Measurements from ENCODE around the gene CD47.

CD47 gene

DNA sequence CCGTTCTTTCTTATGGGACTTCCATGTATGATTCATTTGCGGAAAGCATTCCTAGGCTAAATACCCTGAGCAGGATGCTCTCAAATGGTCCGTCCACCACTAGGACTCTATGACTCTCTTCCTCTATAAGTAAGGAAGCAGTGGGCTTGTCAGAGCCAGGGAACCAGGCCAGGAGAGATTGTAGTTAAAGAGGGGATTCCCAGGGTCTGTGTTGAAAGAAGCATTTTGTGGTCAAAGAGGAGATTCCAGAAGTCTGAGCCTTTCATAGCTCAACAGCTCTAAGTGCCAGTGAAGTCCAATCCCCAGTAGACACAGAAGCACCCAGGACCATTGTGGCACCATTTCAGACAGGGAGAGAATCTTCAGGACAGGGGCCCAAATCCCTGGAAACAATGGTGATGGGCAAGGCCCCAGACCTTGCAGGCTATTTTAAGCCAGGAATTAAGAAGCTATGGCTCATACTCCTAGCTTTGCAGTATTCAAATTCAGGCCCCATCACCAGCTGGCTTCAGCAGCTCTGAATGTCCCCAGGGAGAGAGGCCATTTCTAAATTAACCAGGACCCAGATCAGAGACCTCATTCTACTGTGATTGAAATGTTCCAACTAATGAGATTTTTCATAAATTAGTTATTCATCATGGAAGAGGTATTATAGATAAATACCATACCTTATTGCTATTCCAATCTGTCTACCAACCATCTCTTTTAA is 81.7 kb downstream of the CD47 start:
- no peak for DNase-seq

DNA sequence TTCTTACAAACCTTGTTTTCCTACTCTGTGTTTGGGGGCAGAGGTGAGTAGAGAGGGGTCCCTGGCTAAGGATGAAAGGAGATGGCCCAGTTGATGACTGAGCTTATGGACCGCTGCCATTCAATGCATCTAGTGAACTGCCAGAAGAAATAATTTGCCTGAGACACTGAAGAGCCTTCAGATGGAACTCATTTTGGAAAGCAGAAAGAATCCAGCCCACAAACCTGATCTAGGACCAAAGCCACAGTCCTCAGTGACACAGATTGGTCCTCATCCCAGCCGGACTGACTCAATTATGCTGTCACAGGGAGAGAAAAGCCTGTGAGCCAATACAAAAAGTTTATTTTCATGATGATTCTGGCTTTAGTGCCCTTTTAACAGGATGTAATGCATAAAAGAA is 82.7 kb downstream of the CD47 start:
- no peak for DNase-seq

DNA sequence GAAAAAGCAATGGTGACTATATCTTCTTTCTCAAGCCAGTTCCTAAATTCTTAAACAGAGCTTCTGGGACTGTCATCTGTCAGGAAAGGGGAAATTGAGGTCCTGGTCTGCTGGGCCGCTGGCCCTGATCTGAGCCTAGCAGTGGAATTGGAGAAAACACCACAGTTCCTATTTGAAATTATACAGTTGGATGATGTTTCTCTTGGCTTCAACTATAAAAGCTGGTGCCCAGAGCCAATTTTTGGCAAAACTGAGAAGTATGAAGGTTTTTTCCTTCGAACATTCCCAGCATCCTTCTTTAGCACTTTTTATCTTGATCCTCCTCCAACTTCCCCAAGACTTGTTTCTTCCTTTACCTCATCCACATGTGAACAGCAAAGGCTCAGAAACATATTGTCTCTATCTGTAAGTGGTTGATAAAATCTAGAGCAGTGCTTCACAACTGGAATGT is 83.9 kb downstream of the CD47 start:
- no peak for DNase-seq

DNA sequence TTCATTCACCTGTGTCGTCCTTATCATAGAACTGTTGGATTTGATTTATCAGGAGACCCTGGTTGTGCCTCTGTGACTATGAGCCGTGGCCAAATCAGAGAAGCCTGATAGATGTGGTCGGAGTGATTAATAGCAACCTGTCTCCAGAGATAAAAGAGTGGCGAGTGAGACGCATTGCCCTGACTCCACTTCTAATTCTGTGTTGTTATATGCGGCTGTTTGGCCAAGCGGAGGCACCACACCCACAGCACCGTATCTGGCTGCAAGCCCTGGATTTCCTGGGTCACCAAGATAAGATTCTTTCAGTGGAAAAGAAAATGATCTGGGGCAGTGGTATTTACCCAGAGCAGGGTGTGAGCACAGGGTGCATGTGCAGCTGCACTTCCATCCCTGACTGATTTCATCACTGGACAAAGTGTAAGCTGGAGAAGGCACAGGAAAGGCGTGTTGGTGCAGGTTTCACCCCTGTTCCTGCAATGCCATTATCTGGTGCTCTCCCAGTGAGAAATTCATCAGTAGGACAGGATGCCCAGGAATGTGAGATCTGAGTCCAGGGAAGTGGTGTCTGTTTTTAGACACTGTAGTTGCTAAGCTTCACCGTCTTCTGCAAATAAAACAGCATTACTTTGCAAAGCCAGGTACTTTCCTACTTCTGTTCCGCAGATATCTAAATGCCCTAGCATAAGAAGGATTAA is 84.6 kb downstream of the CD47 start:
- DNase-seq = no peak

DNA sequence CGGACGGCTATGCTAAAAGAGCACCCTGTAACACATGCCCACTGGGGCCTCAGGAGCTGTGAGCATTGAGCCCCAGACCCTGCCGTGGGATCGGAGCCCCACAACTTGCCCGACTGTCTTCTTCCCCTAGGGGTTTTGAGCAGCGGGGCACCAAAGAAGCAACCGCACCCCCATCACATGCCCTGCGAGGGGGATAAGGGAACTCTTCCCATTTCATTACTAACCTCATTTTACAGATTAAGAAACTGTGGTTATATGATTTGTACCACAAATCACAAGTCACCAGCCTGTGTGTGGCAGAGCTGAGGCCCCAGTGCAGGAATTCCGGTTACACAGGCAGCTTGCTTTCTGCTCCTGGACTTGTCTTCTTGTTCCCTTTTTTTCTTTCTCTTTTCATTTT is 86.2 kb downstream of the CD47 start:
- DNase-seq = no peak

DNA sequence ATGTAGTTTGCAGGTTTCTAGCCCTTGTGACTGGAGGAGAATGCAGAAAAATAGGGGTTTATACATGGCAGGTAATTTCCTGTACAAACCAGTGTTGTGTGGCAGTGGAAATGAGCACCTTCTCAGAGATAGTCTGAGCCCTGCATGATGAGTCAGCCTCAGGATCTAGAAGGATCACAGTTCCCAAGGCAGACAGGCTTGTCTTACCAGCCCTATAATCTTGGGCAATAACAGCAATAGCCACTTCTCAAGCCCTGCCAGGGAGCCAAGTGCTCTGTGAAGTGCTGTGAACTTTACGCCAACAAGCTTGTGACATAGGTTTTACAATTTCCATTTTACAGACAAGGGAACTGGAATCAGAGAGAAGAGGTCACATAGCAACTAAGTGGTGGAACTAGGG is 89.4 kb downstream of the CD47 start:
- DNase-seq = no peak

DNA sequence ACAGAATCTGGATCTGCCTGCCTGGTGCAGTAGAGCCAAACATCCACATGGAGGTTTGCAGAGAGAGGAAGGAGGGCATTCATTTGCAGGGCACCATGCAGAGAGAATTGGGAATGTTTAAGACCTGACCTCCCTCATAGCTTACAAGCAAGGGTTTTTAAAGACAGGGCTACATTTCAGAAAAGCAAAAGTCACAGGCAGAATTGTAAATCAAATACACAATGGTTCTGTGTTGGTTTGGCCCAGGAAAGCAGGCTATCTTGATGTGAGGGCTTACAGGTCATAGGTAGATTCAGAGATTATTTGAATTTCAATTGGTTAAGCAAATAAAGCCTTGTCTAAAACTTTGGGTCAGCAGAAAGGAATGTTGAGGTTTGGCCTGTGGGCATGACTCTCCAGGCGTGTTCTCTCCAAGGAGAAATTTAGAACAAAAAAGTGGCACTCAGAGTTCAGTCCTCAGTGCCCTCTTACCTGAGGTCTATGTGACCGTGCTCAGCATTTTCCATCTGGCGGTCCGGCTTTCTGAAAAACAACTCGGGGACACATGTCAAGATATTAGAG is 91.5 kb downstream of the CD47 start:
- DNase-seq = no peak

- DNase-seq = no peak
Observed at GRCh38 chr3:107997671-107998070, 93.2 kb downstream of the CD47 start.

DNA sequence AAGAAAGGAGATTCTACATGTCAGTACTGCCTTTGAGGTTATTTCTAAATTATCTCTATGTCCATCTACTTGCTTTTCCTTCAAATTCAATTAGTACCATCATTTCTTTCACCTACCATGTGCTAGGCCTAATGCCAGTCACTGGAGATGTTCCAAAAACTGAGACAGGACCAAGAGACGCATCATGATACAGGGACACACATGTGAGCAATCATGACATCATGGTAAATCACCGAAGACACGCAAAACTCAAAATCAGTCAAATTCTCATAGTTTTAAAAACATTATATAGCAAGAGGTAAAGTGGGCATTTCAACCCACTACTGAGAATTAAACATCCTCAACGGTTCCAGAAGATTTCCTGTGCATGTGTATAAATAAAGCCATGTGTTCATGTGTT is 95.0 kb downstream of the CD47 start:
- DNase-seq = no peak

DNA sequence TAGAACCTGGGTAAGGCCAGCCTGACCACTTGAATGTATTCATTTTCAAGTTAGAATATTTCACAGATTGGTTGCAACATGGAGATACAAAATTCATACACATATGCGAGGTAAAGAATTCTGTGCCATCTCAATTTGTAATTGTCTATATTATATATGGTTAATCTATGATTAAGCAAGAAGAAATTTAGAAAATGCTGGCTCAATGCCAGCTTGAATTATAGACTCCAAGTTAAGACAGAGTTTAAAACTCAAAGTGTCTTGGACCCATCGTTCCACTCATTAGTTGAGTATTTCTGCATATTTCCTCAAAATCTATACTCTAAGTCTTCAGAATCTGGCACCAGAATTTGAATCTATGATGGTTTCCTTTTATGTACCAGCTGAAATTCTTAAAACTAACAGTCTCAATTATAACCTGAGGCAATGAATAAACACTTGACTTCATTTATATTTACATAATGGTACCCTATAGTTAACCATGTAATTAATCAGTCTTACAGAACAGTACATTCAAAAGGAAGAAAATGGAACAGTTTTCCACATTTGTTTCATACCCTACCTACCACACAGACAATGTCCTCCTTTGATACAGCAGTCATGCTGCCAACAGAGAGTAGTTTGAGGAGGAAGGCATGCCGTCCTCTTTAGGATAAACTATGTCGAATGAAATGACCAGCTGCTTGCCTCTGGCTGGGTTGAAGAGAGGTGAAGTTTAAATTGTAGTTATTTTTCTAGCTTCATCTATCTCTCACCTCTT is 95.7 kb downstream of the CD47 start:
- no peak for DNase-seq

GRCh38 chr3:107994181-107994580 is 96.7 kb downstream of the CD47 start:
- no peak for DNase-seq

GRCh38 chr3:107993771-107994170 is 97.1 kb downstream of the CD47 start:
- DNase-seq = no peak
